Gastrocnemius medialis (tissue), 4 donors: ENCODE data around the gene UMODL1.

Experiments
- POLR2A ChIP-seq, 2 donors: fragments of 450-650 bp; IDR thresholded peaks; one replicate each; pipeline ENCODE4 v1.6.1; 2017; ENCODE audit warnings: antibody characterized with exemption in 2 of 2, mild to moderate bottlenecking in 2 of 2, moderate library complexity in 2 of 2
- TF ChIP-seq, protein P1 (sequence below), 5 experiments: fragments of 450-650 bp in 3 of 5; fragments of 200-600 bp in 2 of 5; sonication (generic) in 2 of 5; IDR thresholded peaks in 4 of 5; conservative IDR thresholded peaks in 1 of 5; 1 replicate in 4 of 5; 2 replicates in 1 of 5; pipeline ENCODE4 v1.5.1; 2016 to 2019; ENCODE audit warnings: antibody characterized with exemption in 5 of 5, mild to moderate bottlenecking in 3 of 5, moderate library complexity in 3 of 5

DNA sequence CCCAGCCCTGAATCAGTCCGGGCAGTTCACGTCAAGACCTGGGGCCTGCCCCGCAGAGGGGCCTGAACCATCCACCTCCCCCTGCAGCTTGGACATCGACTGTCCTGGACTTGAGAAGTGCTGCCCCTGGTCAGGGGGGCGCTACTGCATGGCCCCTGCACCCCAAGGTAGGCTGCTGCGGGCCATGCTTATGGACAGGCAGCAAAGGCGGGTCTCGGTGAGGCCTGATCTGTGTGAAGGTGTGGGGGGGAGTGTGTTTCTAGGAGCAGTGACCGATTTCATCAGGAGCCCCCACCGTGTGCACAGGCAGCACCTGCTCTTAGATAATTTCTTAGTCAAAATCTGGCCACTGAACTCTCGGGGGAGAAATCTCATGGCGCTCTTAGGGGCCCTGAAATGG lies 13.0 kb downstream of the UMODL1 start:
- TF ChIP-seq, protein P1, sequence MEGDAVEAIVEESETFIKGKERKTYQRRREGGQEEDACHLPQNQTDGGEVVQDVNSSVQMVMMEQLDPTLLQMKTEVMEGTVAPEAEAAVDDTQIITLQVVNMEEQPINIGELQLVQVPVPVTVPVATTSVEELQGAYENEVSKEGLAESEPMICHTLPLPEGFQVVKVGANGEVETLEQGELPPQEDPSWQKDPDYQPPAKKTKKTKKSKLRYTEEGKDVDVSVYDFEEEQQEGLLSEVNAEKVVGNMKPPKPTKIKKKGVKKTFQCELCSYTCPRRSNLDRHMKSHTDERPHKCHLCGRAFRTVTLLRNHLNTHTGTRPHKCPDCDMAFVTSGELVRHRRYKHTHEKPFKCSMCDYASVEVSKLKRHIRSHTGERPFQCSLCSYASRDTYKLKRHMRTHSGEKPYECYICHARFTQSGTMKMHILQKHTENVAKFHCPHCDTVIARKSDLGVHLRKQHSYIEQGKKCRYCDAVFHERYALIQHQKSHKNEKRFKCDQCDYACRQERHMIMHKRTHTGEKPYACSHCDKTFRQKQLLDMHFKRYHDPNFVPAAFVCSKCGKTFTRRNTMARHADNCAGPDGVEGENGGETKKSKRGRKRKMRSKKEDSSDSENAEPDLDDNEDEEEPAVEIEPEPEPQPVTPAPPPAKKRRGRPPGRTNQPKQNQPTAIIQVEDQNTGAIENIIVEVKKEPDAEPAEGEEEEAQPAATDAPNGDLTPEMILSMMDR (IDR thresholded peaks at IDR 0.05 in 4 of 5, conservative IDR thresholded peaks at IDR 0.05 in 1 of 5), result no peak
- no peak for TF ChIP-seq POLR2A (IDR thresholded peaks at IDR 0.05)
